HG03159 (cell line): ENCODE data around the gene PRSS2.
A peak's percentile ranks its signal among the peaks of the same experiment; 100 is the strongest.
"Not testable (repeated sequence)": the region's sequence is repeated elsewhere in the genome, so short reads cannot be mapped to it uniquely, and the experiment has no call there.

ENCODE experiments used
- ATAC-seq: cut with Tn5 transposase; IDR thresholded peaks from one replicate; pipeline ENCODE4 v1.9.1; 2021; ENCODE audit warnings: mild to moderate bottlenecking, moderate library complexity; ENCODE audit not compliant: unreplicated experiment

Gene PRSS2

GRCh38 chr7:142770661-142771352, at the start of gene PRSS2:
Gene PRSS2, plus strand, starts transcription at chr7:142770970. Its CDS starts 13 bp downstream, at chr7:142770983.
- peak; percentile 24 for ATAC-seq

DNA sequence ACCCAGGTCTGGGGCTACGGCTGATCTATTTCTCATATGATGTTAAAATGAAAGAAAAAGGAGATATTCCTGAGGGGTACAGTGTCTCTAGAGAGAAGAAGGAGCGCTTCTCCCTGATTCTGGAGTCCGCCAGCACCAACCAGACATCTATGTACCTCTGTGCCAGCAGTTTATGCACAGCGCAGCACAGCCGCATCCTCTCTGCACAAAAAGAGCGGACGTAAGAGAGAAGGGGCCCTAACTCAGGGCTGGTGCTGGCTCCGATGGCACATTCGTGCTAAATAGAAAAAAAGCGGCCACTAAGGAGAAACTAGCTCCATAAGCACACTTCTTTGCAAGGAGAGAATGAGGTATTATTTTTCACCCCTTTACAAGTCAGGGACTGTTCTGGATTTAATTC, 49.8 kb upstream of the PRSS2 start:
- ATAC-seq, result no peak

GRCh38 chr7:142722248-142722794, 48.4 kb upstream of the PRSS2 start:
- no peak for ATAC-seq

GRCh38 chr7:142733271-142733670, 37.5 kb upstream of the PRSS2 start:
- ATAC-seq, result no peak

GRCh38 chr7:142739923-142740492, 30.8 kb upstream of the PRSS2 start:
- peak; percentile 97 for ATAC-seq

GRCh38 chr7:142740786-142741185, 30.0 kb upstream of the PRSS2 start:
- ATAC-seq, result no peak

DNA sequence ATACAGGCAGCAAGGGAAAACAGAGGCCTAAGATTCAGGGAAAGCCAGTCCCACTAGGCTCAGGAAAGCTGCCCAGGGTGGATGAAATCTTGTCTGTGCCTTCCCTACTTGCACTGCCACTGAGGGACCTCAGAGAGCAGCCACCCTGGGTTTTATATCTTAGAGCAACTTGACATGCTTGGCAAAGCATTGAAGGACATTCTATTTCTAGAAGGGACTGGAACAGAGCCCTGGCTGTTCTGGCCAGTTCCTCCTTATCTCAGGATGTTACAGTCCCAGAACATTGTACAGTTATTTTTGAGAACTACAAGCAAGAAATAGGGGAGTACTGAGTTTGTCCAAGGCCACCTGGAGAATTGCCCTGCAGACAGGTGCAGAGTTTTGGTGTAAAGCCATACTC, 28.8 kb upstream of the PRSS2 start:
- ATAC-seq, result not testable (repeated sequence)

- ATAC-seq, result no peak
These were observed 25.6 kb upstream of the PRSS2 start for GRCh38 chr7:142745091-142745635.

GRCh38 chr7:142745745-142746144, 25.0 kb upstream of the PRSS2 start:
- ATAC-seq, result no peak

DNA sequence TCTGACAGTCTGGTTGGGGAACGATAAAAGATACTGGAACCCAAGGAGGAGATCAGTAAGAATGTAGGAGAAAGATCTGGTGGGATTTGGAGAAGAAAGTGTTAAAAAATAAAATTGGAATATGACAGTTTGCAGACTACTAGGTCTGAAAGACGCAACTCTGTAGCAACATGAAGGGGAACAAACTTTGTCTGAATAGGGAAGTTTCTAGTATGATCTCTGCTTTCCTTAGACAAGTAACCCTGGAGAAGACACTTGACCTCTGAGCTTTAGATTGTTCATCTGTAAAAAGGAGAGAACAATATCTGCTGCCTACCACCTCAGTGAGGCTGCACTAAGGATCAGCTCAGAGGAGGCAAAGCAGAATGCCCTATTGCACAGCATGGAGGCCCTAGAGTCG, 24.5 kb upstream of the PRSS2 start:
- no peak for ATAC-seq

DNA sequence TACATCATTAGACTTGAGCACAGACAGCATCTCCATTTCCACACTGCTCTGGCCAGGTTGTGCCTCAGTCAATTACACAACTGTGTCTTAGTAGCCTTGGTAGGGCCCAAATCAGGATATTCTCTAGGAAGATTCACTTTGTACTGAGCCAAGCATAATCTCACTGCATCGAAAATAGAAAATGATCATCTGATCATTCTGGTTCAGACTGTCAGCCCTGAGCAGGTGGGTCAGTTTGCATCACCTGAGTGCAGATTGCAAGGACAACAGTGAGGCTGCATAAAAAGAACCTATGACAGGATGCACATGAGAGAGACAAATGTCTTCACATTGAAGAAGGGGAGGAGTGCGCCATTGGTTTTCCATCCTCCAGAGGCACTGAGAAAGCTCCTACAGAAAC, 22.4 kb upstream of the PRSS2 start:
- not testable (repeated sequence) for ATAC-seq

GRCh38 chr7:142749218-142749993, 21.4 kb upstream of the PRSS2 start, which contains the start of gene PRSS1:
Gene PRSS1, plus strand, starts transcription at chr7:142749472. Its CDS starts 13 bp downstream, at chr7:142749485.
- no peak for ATAC-seq

- no peak for ATAC-seq
These were observed 20.3 kb upstream of the PRSS2 start for GRCh38 chr7:142750321-142750938.

- ATAC-seq, result not testable (repeated sequence)
These were observed 19.1 kb upstream of the PRSS2 start for GRCh38 chr7:142751526-142752175.

GRCh38 chr7:142752376-142753225, 18.2 kb upstream of the PRSS2 start:
- no peak for ATAC-seq

DNA sequence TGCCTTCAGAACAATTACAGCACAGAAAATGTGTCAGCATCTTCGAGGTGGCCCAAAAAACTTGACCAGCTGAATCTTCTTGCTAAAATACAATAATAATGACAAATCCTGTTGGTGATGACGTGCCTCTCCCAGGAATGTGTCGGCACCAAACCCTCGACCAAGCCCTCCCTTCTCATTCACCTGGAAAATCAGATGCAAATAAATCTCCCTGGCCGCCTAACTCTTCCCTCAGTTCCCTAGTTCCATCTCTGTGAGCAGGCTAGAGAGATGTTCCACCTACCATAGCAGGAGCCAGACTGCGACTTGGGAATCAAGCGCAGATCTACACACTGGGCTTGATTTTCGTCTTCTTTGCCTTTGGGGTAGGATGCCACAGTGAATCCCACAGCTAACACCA, 17.4 kb upstream of the PRSS2 start:
- ATAC-seq, result no peak

DNA sequence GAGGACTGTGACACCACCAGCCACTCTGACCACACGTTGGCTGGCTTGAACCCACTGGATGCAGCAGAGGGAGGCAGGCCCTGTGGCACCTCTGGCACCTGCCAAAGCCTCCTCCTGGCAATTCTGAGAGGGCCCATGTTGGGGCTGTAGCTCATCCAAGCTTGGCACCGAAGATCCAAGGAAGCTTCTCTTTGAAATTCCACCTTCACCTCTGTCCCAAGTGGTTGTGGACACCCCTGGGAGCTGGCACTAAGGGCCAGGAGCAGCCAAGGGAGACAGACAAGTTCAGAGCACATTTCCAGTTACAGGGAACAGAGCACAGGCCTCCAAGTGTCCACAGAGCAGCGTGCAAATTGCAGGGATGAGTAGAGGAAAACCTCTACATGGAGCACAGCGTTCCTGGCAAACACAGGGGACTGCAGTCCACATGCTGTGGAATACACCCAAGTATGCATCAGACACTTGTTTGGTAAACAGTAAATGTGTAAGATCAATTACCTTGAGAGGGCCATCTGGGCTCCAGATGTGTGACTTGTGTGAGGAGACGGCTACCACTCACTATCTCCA, 16.8 kb upstream of the PRSS2 start:
- not testable (repeated sequence) for ATAC-seq

- no peak for ATAC-seq
These were observed 15.8 kb upstream of the PRSS2 start for GRCh38 chr7:142754681-142755575.
